GM12872 (cell line): ENCODE data around the gene GNS.

Experiments used
- CTCF ChIP-seq: IDR thresholded peaks from 3 replicates; pipeline ENCODE4 v1.5.1; 2011; ENCODE audit warnings: low read depth, mild to moderate bottlenecking, low read length, moderate library complexity; ENCODE audit not compliant: insufficient read depth

Gene GNS

GRCh38 chr12:64709429-64709828, 49.8 kb downstream of the GNS start:
- TF ChIP-seq CTCF: no peak

GRCh38 chr12:64707926-64708325, 51.3 kb downstream of the GNS start:
- TF ChIP-seq CTCF: no peak

- no peak for TF ChIP-seq CTCF
These were observed 51.8 kb downstream of the GNS start for GRCh38 chr12:64707362-64707761.

GRCh38 chr12:64706857-64707256, 52.3 kb downstream of the GNS start:
- no peak for TF ChIP-seq CTCF

- TF ChIP-seq CTCF: no peak
These were observed 52.9 kb downstream of the GNS start for GRCh38 chr12:64706306-64706705.

- no peak for TF ChIP-seq CTCF
These were observed 57.9 kb downstream of the GNS start for GRCh38 chr12:64701283-64701682.

GRCh38 chr12:64700532-64700931, 58.7 kb downstream of the GNS start:
- no peak for TF ChIP-seq CTCF
